ENCODE data around the gene NEAT1. TPM values are rescaled to one million over a fixed set of nuclear protein-coding genes. Genes with fewer than 3 reads are reported as not detected.

Gene NEAT1
- total and polyA plus RNA-seq, 2 of the 8 experiments (the other 6 are each of a cell fraction or from before 2014, with no cell fraction given), result 2.4 to 10.7 TPM

DNA sequence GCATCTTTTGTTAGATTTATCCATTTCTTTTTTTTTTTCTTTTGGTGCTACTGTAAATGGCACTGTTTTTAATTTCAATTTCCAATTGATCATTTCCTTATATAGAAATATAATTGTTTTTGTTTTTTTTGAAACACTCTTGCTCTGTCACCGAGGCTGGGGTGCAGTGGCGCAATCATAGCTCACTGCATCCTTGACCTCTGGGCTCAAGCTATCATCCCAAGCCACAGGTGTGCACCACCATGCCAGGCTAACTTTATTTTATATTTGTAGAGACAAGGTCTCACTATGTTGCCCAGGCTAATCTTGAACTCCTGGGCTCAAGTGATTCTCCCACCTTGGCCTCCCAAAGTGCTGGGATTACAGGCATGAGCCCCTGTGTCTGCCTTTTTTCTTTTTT, 19.8 kb upstream of the NEAT1 start (continued):
- TF ChIP-seq FOSL1 (IDR thresholded peaks at IDR 0.05; ENCODE audit: insufficient read depth, low read depth, low read length) (no peak), NRF1 (IDR thresholded peaks at IDR 0.05; ENCODE audit: low read depth, low read length) (no peak), RAD21 (IDR thresholded peaks at IDR 0.05 in 1 of 2, conservative IDR thresholded peaks at IDR 0.05 in 1 of 2; ENCODE audit: low read depth in 2 of 2, low read length in 2 of 2) (no peak), TBP (IDR thresholded peaks at IDR 0.05; ENCODE audit: low read depth, low read length) (no peak)
- TF ChIP-seq, protein P1, sequence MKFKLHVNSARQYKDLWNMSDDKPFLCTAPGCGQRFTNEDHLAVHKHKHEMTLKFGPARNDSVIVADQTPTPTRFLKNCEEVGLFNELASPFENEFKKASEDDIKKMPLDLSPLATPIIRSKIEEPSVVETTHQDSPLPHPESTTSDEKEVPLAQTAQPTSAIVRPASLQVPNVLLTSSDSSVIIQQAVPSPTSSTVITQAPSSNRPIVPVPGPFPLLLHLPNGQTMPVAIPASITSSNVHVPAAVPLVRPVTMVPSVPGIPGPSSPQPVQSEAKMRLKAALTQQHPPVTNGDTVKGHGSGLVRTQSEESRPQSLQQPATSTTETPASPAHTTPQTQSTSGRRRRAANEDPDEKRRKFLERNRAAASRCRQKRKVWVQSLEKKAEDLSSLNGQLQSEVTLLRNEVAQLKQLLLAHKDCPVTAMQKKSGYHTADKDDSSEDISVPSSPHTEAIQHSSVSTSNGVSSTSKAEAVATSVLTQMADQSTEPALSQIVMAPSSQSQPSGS (IDR thresholded peaks at IDR 0.05; ENCODE audit: low read length), result no peak

Measured in H1 (cell line).